IMR-90 (cell line): ENCODE data around the gene OXSM. TPM values are rescaled to one million over a fixed set of nuclear protein-coding genes. Genes with fewer than 3 reads are reported as not detected.

Experiments used
- ATAC-seq: fragments of 200-7000 bp; cut with Tn5 transposase; 2 replicates; pipeline ENCODE4 v1.9.1; 2020; ENCODE audit warnings: low read depth, mild to moderate bottlenecking, moderate library complexity
- BruUV-seq: library from RNA; stranded (reverse); fragments of 400-500 nt; replicated peaks from 2 replicates; lab custom pipeline; 2021; lab: Mats Ljungman, UMichigan
- CTCF ChIA-PET: fragments of 300-600 bp; formaldehyde crosslinking; extraction: SDS; loops from one replicate; lab custom pipeline; 2021; ENCODE audit warnings: antibody characterized with exemption; lab: Yijun Ruan, JAX
- POLR2A ChIA-PET: fragments of 300-600 bp; sonication (Branson Sonifier 250); formaldehyde crosslinking; loops from one replicate; lab custom pipeline; 2022; ENCODE audit warnings: antibody characterized with exemption; ENCODE audit not compliant: unreplicated experiment; lab: Charles Lee
- DNase-seq: peaks from one replicate; pipeline ENCODE4 v3.0.0; 2013
- H2AFZ ChIP-seq: replicated peaks from 2 replicates; pipeline ENCODE3; 2013; ENCODE audit warnings: low read length, mild to moderate bottlenecking; ENCODE audit not compliant: poor library complexity
- H2AK5ac ChIP-seq: 2 replicates; pipeline ENCODE4 v1.6.1; 2013; ENCODE audit warnings: low read depth, low read length, inconsistent platforms
- H2AK9ac ChIP-seq: replicated peaks from 2 replicates; pipeline ENCODE3; 2013; ENCODE audit warnings: mild to moderate bottlenecking, low read depth, low read length, moderate library complexity; ENCODE audit not compliant: poor library complexity
- H2BK120ac ChIP-seq: 2 replicates; pipeline ENCODE4 v1.6.1; 2013; ENCODE audit warnings: low read depth, low read length, inconsistent platforms
- H2BK15ac ChIP-seq: 3 replicates; pipeline ENCODE4 v1.6.1; 2013; ENCODE audit warnings: low read depth, low read length, inconsistent platforms
- H2BK20ac ChIP-seq: 2 replicates; pipeline ENCODE4 v1.6.1; 2013; ENCODE audit warnings: low read depth, mild to moderate bottlenecking, inconsistent platforms, low read length, moderate library complexity
- H2BK5ac ChIP-seq: 2 replicates; pipeline ENCODE4 v1.6.1; 2013; ENCODE audit warnings: mild to moderate bottlenecking, low read depth, low read length, inconsistent platforms; ENCODE audit not compliant: poor library complexity, severe bottlenecking
- H3K14ac ChIP-seq: replicated peaks from 2 replicates; pipeline ENCODE4 v1.6.1; 2013; ENCODE audit warnings: low read depth, low read length, inconsistent platforms
- H3K18ac ChIP-seq: 2 replicates; pipeline ENCODE4 v1.6.1; 2013; ENCODE audit warnings: low read depth, low read length, control low read depth
- H3K23ac ChIP-seq: 2 replicates; pipeline ENCODE4 v1.6.1; 2013; ENCODE audit warnings: low read depth, low read length, inconsistent platforms
- H3K27ac ChIP-seq: 2 replicates; pipeline ENCODE4 v1.5.1; 2013; ENCODE audit warnings: mild to moderate bottlenecking, control low read depth, low read length; ENCODE audit not compliant: insufficient read depth
- H3K27me3 ChIP-seq: 2 replicates; pipeline ENCODE4 v1.6.1; 2013; ENCODE audit warnings: low read length; ENCODE audit not compliant: control insufficient read depth, insufficient read depth
- H3K36me3 ChIP-seq: 2 replicates; pipeline ENCODE4 v1.6.1; 2013; ENCODE audit warnings: low read length, mixed read lengths; ENCODE audit not compliant: control insufficient read depth, insufficient read depth
- H3K4ac ChIP-seq: 2 replicates; pipeline ENCODE4 v1.6.1; 2013; ENCODE audit warnings: low read depth, low read length, inconsistent platforms
- H3K4me1 ChIP-seq: 2 replicates; pipeline ENCODE4 v1.6.1; 2013; ENCODE audit warnings: low read length, mixed read lengths; ENCODE audit not compliant: control insufficient read depth, insufficient read depth
- H3K4me2 ChIP-seq: 2 replicates; pipeline ENCODE4 v1.6.1; 2013; ENCODE audit warnings: low read depth, mild to moderate bottlenecking, control low read depth, low read length, moderate library complexity
- H3K4me3 ChIP-seq: 2 replicates; pipeline ENCODE4 v1.5.1; 2013; ENCODE audit warnings: low read depth, mild to moderate bottlenecking, control low read depth, low read length, moderate library complexity; ENCODE audit not compliant: insufficient read depth
- H3K56ac ChIP-seq: 2 replicates; pipeline ENCODE4 v1.6.1; 2013; ENCODE audit warnings: low read length, inconsistent platforms; ENCODE audit not compliant: insufficient read depth; ENCODE audit errors: extremely low read depth
- H3K79me1 ChIP-seq, 2 experiments: 2 replicates each; pipeline ENCODE4 v1.6.1; 2013; ENCODE audit warnings: low read length in 2 of 2, inconsistent platforms in 1 of 2, low read depth in 1 of 2
- H3K9ac ChIP-seq: 2 replicates; pipeline ENCODE4 v1.6.1; 2013; ENCODE audit warnings: low read depth, low read length, control low read depth
- H3K9me1 ChIP-seq: 2 replicates; pipeline ENCODE4 v1.6.1; 2013; ENCODE audit warnings: low read length, inconsistent platforms; ENCODE audit not compliant: insufficient read depth
- H3K9me3 ChIP-seq: 2 replicates; pipeline ENCODE4 v1.6.1; 2013; ENCODE audit warnings: low read length; ENCODE audit not compliant: control insufficient read depth, insufficient read depth
- H4K20me1 ChIP-seq: 2 replicates; pipeline ENCODE4 v1.6.1; 2013; ENCODE audit warnings: low read length, inconsistent platforms; ENCODE audit not compliant: insufficient read depth
- H4K5ac ChIP-seq: 2 replicates; pipeline ENCODE4 v1.6.1; 2013; ENCODE audit warnings: mild to moderate bottlenecking, low read depth, low read length, control low read depth
- H4K8ac ChIP-seq, 2 experiments: 2 replicates each; pipeline ENCODE4 v1.6.1; 2013; ENCODE audit warnings: low read depth in 2 of 2, low read length in 2 of 2, control low read depth in 1 of 2, inconsistent platforms in 1 of 2
- H4K91ac ChIP-seq: 2 replicates; pipeline ENCODE4 v1.6.1; 2013; ENCODE audit warnings: low read depth, low read length, inconsistent platforms; ENCODE audit not compliant: insufficient read depth
- BHLHE40 ChIP-seq: fragments of 150-350 bp; IDR thresholded peaks from 2 replicates; pipeline ENCODE4 v1.6.1; 2016; ENCODE audit warnings: mild to moderate bottlenecking, low read depth, low read length
- CEBPB ChIP-seq: IDR thresholded peaks from 2 replicates; pipeline ENCODE4 v1.6.1; 2012; ENCODE audit warnings: low read depth, low read length, improper control_type of control experiment
- CHD1 ChIP-seq: IDR thresholded peaks from 2 replicates; pipeline ENCODE4 v1.6.1; 2012; ENCODE audit warnings: low read depth, low read length, improper control_type of control experiment
- FOS ChIP-seq: fragments of 150-350 bp; IDR thresholded peaks from 2 replicates; pipeline ENCODE4 v1.6.1; 2016; ENCODE audit warnings: low read depth, low read length
- MAFK ChIP-seq: IDR thresholded peaks from 2 replicates; pipeline ENCODE4 v1.6.1; 2012; ENCODE audit warnings: low read depth, low read length, improper control_type of control experiment
- MAZ ChIP-seq: IDR thresholded peaks from 2 replicates; pipeline ENCODE4 v1.6.1; 2012; ENCODE audit warnings: low read depth, mild to moderate bottlenecking, low read length, improper control_type of control experiment, moderate library complexity, borderline replicate concordance
- MXI1 ChIP-seq: IDR thresholded peaks from 2 replicates; pipeline ENCODE4 v1.6.1; 2012; ENCODE audit warnings: low read depth, mild to moderate bottlenecking, low read length, moderate library complexity, borderline replicate concordance
- NFE2L2 ChIP-seq: fragments of 150-350 bp; IDR thresholded peaks from 2 replicates; pipeline ENCODE4 v1.6.1; 2016; ENCODE audit warnings: low read depth, mild to moderate bottlenecking, low read length
- POLR2A ChIP-seq: IDR thresholded peaks from 2 replicates; pipeline ENCODE4 v1.6.1; 2012; ENCODE audit warnings: mild to moderate bottlenecking, low read depth, low read length
- RAD21 ChIP-seq: IDR thresholded peaks from 2 replicates; pipeline ENCODE4 v1.6.1; 2012; ENCODE audit warnings: low read length, improper control_type of control experiment
- RCOR1 ChIP-seq: IDR thresholded peaks from 2 replicates; pipeline ENCODE4 v1.6.1; 2012; ENCODE audit warnings: mild to moderate bottlenecking, low read length, improper control_type of control experiment; ENCODE audit not compliant: insufficient replicate concordance
- RFX5 ChIP-seq: IDR thresholded peaks from 2 replicates; pipeline ENCODE4 v1.8.0; 2012; ENCODE audit warnings: low read depth, mild to moderate bottlenecking, low read length, moderate library complexity
- SMC3 ChIP-seq: fragments of 150-350 bp; IDR thresholded peaks from 2 replicates; pipeline ENCODE4 v1.6.1; 2016; ENCODE audit warnings: low read depth, mild to moderate bottlenecking, antibody characterized with exemption, low read length, moderate library complexity
- WGBS, 2 experiments: methylation state at CpG; one replicate each; pipeline versions ENCODE4 v1.1.5 to v1.1.7; 2013; ENCODE audit warnings: missing lambda C conversion rate in 2 of 2; ENCODE audit not compliant: insufficient read length in 1 of 2; ENCODE audit errors: extremely low coverage in 2 of 2; 5-methylcytosine and 5-hydroxymethylcytosine counted together
- dilution Hi-C: fragments of 300-500 bp; cut with HindIII; formaldehyde crosslinking; loops from one replicate; pipeline ENCODE4 v1.14.3; 2018; ENCODE audit warnings: low sequenced_read_pairs; ENCODE audit not compliant: unreplicated experiment
- in situ Hi-C: fragments of 300-500 bp; cut with MboI; formaldehyde crosslinking; loops from 3 replicates; pipeline ENCODE4 v1.14.3; 2019; ENCODE audit warnings: low sequenced_read_pairs, inconsistent platforms, mixed read lengths
- intact Hi-C: fragments of 100-400 bp; cut with micrococcal nuclease; formaldehyde crosslinking; loops from 2 replicates; pipeline ENCODE4 v1.10.0; 2022
- polyA plus RNA-seq, 3 experiments: library from polyadenylated mRNA; depleted of rRNA; stranded (reverse); fragments of >200 nt; gene quantifications; 2 replicates each; pipeline ENCODE4 v1.2.3, GENCODE V29; 2012; ENCODE audit warnings: low replicate concordance in 1 of 3
- total RNA-seq: library from RNA; depleted of rRNA; stranded (reverse); fragments of >200 nt; gene quantifications from 2 replicates; pipeline ENCODE4 v1.2.3, GENCODE V29; 2012
- TF ChIP-seq, protein P1 (sequence below): fragments of 150-350 bp; IDR thresholded peaks from 2 replicates; pipeline ENCODE4 v1.6.1; 2016; ENCODE audit warnings: low read depth, mild to moderate bottlenecking, low read length, moderate library complexity, borderline replicate concordance
- TF ChIP-seq, protein P2 (sequence below): conservative IDR thresholded peaks from 2 replicates; pipeline ENCODE4 v1.5.1; 2012; ENCODE audit warnings: mild to moderate bottlenecking, low read depth, low read length, improper control_type of control experiment
- TF ChIP-seq, protein P3 (sequence below): fragments of 150-350 bp; IDR thresholded peaks from 2 replicates; pipeline ENCODE4 v1.6.1; 2017; ENCODE audit warnings: mild to moderate bottlenecking, antibody characterized with exemption, low read length, low read depth

OXSM gene
- total and polyA plus RNA-seq, 2 of the 4 experiments (the other 2 are of a cell fraction) = 11.4 to 15.4 TPM

DNA sequence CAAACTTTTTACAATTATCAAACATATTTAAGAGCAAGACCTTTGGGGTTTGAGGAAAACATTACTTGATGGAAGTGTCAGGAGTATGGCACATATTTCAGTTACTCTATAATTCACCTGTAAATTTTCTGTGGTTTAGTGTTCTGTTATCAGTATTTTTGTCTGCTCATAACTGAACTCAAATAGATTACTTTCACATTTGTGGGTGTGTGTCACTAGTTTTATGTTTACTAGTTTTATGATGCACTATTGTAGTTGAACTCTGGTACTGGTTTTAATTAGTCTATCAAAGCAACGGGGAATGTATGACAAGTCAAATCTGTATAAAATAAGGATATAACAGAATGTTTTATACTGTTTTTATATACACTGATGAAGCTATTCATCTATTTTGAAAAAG lies 27.2 kb downstream of the OXSM start:
- no peak overlapping the region for H2BK20ac ChIP-seq
- H3K79me1 ChIP-seq = no peaks in the 10 kb centered on the region
- H3K56ac ChIP-seq = no peak overlapping the region
- no peak overlapping the region for H2AK5ac ChIP-seq
- no peaks in the 10 kb centered on the region for H3K36me3 ChIP-seq
- no peak overlapping the region for H3K9ac ChIP-seq
- dilution Hi-C loops (no loop called here), intact Hi-C loops (no loop called here), in situ Hi-C loops (no loop called here)
- H3K9me1 ChIP-seq = no peaks in the 10 kb centered on the region
- ATAC-seq (no peak), DNase-seq (no peak)
- no peak overlapping the region for H2AFZ ChIP-seq
- ChIA-PET POLR2A (no interaction called here), CTCF (no interaction called here)
- BruUV-seq = no TSS peak
- no peak overlapping the region for H2AK9ac ChIP-seq
- H4K8ac ChIP-seq = no peak overlapping the region
- no peak overlapping the region for H3K27ac ChIP-seq
- peaks cover 4% of the 10 kb centered on the region; the same call in 1 of the 2 replicates for H4K20me1 ChIP-seq
- WGBS, 2 experiments = no CpG with 5 or more reads among the region's 1 CpG
- H3K23ac ChIP-seq = no peak overlapping the region
- no peaks in the 10 kb centered on the region for H3K4me1 ChIP-seq
- H3K14ac ChIP-seq = no peak overlapping the region
- peaks cover 6% of the 10 kb centered on the region for H3K27me3 ChIP-seq
- no peak overlapping the region for H2BK5ac ChIP-seq
- H4K91ac ChIP-seq = no peak overlapping the region
- H3K4ac ChIP-seq = no peak overlapping the region
- TF ChIP-seq, protein P1, sequence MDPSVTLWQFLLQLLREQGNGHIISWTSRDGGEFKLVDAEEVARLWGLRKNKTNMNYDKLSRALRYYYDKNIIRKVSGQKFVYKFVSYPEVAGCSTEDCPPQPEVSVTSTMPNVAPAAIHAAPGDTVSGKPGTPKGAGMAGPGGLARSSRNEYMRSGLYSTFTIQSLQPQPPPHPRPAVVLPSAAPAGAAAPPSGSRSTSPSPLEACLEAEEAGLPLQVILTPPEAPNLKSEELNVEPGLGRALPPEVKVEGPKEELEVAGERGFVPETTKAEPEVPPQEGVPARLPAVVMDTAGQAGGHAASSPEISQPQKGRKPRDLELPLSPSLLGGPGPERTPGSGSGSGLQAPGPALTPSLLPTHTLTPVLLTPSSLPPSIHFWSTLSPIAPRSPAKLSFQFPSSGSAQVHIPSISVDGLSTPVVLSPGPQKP = no peak
- TF ChIP-seq, protein P2, sequence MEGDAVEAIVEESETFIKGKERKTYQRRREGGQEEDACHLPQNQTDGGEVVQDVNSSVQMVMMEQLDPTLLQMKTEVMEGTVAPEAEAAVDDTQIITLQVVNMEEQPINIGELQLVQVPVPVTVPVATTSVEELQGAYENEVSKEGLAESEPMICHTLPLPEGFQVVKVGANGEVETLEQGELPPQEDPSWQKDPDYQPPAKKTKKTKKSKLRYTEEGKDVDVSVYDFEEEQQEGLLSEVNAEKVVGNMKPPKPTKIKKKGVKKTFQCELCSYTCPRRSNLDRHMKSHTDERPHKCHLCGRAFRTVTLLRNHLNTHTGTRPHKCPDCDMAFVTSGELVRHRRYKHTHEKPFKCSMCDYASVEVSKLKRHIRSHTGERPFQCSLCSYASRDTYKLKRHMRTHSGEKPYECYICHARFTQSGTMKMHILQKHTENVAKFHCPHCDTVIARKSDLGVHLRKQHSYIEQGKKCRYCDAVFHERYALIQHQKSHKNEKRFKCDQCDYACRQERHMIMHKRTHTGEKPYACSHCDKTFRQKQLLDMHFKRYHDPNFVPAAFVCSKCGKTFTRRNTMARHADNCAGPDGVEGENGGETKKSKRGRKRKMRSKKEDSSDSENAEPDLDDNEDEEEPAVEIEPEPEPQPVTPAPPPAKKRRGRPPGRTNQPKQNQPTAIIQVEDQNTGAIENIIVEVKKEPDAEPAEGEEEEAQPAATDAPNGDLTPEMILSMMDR = no peak
- TF ChIP-seq CHD1 = no peak
- no peak for TF ChIP-seq RFX5
- no peak for TF ChIP-seq MAZ
- no peak for TF ChIP-seq RAD21
- no peak for TF ChIP-seq RCOR1
- no peak for TF ChIP-seq CEBPB
- TF ChIP-seq SMC3 = no peak
- TF ChIP-seq POLR2A = no peak
- TF ChIP-seq, protein P3, sequence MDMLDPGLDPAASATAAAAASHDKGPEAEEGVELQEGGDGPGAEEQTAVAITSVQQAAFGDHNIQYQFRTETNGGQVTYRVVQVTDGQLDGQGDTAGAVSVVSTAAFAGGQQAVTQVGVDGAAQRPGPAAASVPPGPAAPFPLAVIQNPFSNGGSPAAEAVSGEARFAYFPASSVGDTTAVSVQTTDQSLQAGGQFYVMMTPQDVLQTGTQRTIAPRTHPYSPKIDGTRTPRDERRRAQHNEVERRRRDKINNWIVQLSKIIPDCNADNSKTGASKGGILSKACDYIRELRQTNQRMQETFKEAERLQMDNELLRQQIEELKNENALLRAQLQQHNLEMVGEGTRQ = no peak
- no peak for TF ChIP-seq FOS
- TF ChIP-seq NFE2L2 = no peak
- TF ChIP-seq MAFK = no peak
- no peak for TF ChIP-seq BHLHE40
- no peak for TF ChIP-seq MXI1
- 0 out of 2 replicates have a peak, but pooled peaks cover 2% of the 10 kb centered on the region for H3K9me3 ChIP-seq
- H3K4me3 ChIP-seq = no peak overlapping the region
- H4K5ac ChIP-seq = no peak overlapping the region
- no peak overlapping the region for H3K4me2 ChIP-seq
- H3K18ac ChIP-seq = no peak overlapping the region
- no peak overlapping the region for H2BK120ac ChIP-seq
- H2BK15ac ChIP-seq = no peak overlapping the region
